ENCODE data around the gene MFN1.

DNA sequence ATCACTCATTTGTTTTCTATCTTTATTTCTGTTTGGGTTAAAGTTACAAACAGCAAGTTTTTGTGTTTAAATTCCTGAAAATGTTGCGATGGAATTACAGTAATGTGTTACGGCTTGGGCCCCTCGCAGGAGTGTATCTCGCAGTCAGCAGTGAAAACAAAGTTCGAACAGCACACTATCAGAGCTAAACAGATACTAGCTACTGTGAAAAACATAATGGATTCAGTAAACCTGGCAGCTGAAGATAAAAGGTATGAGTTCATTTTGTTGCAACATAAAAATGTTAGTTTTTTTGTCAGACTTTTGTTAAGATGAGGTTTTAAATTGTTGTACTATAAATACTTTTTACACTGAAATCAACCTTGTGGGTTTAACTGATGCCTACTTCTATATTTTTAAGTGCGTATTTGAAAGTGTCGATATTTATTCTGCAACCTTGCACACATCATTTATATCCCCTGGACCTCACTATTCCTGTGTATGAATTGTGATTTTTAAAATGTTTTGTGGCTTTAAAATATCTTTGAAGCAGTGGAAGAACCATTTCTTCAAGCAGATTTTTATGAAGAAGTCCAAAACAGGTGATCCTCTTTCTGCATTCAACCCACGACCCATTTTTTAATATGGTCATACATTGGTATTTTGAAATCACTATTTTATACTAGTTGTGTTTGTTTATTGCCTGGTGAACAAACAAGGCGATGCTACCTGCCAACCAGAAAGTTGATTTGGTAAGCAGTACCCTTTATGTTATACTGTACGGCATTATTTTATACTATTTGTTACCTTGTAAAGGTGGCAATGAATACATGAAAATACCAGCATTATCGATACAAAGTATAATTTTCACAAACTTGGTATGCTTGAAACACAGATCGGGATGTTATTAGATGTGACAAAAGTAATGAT lies 27.8 kb downstream of the MFN1 start:
- TF ChIP-seq, protein P1, sequence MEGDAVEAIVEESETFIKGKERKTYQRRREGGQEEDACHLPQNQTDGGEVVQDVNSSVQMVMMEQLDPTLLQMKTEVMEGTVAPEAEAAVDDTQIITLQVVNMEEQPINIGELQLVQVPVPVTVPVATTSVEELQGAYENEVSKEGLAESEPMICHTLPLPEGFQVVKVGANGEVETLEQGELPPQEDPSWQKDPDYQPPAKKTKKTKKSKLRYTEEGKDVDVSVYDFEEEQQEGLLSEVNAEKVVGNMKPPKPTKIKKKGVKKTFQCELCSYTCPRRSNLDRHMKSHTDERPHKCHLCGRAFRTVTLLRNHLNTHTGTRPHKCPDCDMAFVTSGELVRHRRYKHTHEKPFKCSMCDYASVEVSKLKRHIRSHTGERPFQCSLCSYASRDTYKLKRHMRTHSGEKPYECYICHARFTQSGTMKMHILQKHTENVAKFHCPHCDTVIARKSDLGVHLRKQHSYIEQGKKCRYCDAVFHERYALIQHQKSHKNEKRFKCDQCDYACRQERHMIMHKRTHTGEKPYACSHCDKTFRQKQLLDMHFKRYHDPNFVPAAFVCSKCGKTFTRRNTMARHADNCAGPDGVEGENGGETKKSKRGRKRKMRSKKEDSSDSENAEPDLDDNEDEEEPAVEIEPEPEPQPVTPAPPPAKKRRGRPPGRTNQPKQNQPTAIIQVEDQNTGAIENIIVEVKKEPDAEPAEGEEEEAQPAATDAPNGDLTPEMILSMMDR (IDR thresholded peaks at IDR 0.05), result no peak
- no peak for TF ChIP-seq ZFX (IDR thresholded peaks at IDR 0.05; ENCODE audit: borderline replicate concordance)
